Globus pallidus (tissue), 1 donor: ENCODE data around the gene TMC3.

Experiments
- DNase-seq: peaks from one replicate; pipeline ENCODE4 v3.0.0-alpha.2; 2015; ENCODE audit warnings: low spot score

TMC3 gene

GRCh38 chr15:81297603-81298575 is 76.1 kb downstream of the TMC3 start:
- DNase-seq: no peak

DNA sequence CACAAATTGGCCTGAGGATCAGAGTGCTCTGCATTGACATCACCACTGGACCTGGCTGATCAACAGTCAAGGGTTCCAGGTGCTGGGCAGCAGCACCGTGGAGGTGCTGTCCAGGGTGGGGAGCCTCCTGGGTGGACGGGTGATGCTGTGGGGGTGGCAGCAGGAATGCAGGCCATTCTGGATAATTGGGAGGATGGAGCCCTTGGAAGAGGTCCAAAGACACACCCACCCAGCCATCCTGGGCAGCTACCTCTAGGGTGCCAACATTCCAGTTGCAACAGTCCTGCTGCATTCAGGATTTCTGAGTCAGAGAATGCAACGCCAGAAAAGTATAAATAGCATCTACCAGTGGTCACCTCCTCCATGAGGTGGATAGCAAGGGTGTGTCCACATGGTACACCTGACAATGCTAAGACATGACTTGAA is 76.9 kb downstream of the TMC3 start:
- DNase-seq: no peak

DNA sequence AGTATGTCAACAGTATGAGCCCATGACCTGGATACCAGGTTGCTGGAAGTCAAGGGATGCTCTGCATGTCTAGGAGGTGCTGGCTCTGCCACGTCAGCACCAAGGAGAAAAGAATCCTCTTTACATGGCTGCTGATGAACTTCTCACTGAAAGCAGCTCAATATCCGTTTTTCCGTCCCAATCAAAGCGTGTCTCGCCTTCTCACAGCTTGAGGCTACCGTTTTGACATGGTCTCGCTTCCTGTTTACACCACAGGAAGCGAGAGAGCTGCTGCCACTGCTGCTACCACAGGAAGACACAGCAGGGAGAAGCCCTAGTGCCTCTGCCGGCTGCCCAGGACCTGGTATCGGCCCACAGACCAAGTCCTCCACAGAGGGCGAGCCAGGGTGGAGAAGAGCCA is 77.3 kb downstream of the TMC3 start:
- peak; percentile 63 for DNase-seq

DNA sequence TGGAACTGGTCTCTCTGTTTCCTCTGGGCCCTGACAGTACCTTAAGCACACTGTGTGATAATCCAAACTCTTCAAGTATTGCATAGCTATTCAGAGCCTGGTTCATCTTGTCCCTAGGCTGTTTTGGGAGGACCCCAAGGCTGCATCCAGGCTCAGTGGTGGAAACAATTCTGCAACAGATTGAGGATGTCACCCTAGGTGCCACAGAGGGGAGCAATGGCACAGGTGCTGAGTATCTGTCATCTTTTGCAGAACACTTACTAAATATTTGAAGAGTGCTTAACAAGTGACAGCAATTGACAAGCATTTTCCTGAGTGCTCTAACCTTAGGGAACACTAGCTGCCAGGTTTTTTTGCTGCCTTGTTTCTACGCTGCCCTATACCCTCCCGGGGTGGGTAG is 77.8 kb downstream of the TMC3 start:
- no peak for DNase-seq

GRCh38 chr15:81295486-81296121 is 78.4 kb downstream of the TMC3 start:
- no peak for DNase-seq

- DNase-seq: no peak
Measured at GRCh38 chr15:81294516-81294880, 79.5 kb downstream of the TMC3 start.

- peak; percentile 28 for DNase-seq
Measured at GRCh38 chr15:81293728-81294515, 80.1 kb downstream of the TMC3 start.

GRCh38 chr15:81292523-81293001 is 81.5 kb downstream of the TMC3 start:
- no peak for DNase-seq

GRCh38 chr15:81291916-81292522 is 82.0 kb downstream of the TMC3 start:
- no peak for DNase-seq

GRCh38 chr15:81289910-81290309 is 84.1 kb downstream of the TMC3 start:
- no peak for DNase-seq

GRCh38 chr15:81288616-81289015 is 85.4 kb downstream of the TMC3 start:
- DNase-seq: no peak

GRCh38 chr15:81288040-81288439 is 86.0 kb downstream of the TMC3 start:
- DNase-seq: no peak

- no peak for DNase-seq
Measured at GRCh38 chr15:81286621-81287121, 87.3 kb downstream of the TMC3 start.

DNA sequence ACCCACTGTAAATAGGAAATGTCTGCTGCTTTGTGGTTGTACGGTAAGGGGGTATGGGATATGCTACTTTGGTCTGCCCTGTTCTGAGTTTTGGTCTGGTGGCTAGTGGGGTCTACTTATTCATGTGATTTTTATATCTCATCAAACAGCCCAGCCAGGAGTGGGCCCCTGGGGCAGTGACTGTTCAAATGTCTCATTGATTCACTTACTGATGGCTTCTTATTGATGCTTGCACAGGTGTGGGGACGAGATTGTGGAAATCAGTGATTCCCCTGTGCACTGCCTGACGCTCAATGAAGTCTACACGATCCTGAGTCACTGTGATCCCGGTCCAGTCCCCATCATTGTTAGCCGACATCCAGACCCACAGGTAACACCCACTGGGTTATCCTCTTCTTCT is 88.6 kb downstream of the TMC3 start:
- DNase-seq: no peak

DNA sequence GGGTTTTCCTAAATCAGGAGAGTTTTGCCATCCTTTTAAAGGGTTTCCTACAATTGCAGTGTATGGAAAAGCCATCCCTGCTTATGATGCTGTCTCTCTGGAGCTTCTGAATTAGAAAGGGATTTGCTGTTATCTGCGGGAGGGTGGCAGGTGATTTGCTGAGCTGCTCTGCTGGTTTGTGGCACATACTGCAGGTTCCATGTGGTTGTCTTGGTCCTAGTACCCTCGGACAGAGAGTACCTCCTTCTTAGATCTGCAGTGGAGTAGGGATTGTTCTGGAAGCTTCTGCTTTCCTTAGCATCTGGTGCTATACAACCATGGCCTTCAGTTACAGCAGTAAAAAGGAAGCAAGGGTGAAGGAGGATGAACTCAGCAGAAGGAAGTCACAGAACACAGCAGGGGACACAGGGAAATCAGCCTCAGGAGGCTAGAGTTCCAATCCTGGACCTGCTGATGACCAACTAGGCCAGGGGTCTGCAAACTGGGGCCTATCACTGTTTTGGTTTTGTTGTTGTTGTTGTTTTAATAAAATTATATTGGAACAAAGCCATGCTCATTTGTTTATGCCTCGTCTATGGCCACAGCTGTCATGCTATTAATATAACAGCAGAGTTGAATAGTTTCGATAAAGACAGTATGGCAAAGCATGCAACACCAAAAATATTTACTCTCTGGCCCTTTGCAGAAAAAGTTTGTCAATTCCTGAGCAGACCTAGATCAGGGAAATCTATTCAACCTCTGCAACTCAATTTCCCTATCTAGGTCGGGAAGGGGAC is 89.6 kb downstream of the TMC3 start:
- DNase-seq: no peak

DNA sequence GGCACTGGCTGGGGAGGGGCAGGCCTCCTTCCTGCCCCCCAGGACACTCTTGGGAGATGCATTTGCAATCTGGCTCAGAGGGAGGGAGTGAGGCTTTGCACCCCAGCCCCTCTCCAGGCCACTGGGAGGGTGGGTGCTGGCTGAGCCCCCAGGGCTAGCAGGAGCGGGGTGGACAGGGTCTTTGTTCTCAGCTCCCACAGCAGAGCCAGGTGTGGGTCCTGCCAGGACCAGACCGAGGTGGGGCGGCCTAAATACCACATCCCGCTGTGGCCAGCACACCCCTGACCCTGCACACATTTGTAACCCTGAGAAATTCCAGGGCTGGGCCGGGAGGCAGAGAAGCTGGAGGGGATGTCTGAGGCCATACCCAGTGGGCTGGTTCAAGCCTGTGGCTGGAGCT is 91.1 kb downstream of the TMC3 start:
- no peak for DNase-seq

DNA sequence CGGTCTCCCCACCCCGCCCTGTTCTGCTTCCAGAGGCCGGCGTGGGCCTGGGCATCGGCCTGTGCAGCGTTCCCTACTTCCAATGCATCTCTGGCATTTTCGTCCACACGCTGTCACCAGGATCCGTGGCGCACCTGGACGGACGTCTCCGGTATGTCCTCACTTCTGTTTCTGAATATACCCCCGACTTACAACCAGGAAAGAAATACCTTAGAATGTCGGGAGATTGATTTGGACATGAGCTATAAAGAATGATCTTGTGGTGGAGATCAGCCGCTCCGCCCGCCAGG is 91.5 kb downstream of the TMC3 start:
- DNase-seq: no peak

- no peak for DNase-seq
Measured at GRCh38 chr15:81281766-81282605, 92.0 kb downstream of the TMC3 start.

GRCh38 chr15:81281456-81281735 is 92.6 kb downstream of the TMC3 start:
- no peak for DNase-seq
